ENCODE results near the gene STAT6. TPM values are rescaled to one million over a fixed set of nuclear protein-coding genes. Genes with fewer than 3 reads are reported as not detected.

Gene STAT6
- polyA plus RNA-seq, 3 donors, result 57.2 to 170 (median 120) TPM

GRCh38 chr12:57109207-57110103 lies 1.7 kb downstream of the STAT6 start:
- WGBS, 3 donors, result 47 to 67% (median 51%) methylated on average over 7 of the region's 7 CpGs
- H3K27ac ChIP-seq (ENCODE audit: low read depth, low read length), result no peak overlapping the region

GRCh38 chr12:57107456-57108155 lies 3.6 kb downstream of the STAT6 start:
- WGBS, 3 donors, result 64 to 71% (median 68%) methylated on average over 7 of the region's 7 CpGs
- no peak overlapping the region for H3K27ac ChIP-seq (ENCODE audit: low read depth, low read length)

- H3K27ac ChIP-seq (ENCODE audit: low read depth, low read length), result no peak overlapping the region
These were observed 5.0 kb downstream of the STAT6 start for GRCh38 chr12:57106021-57106708.

GRCh38 chr12:57105011-57105753 lies 6.0 kb downstream of the STAT6 start:
- no peak overlapping the region for H3K27ac ChIP-seq (ENCODE audit: low read depth, low read length)
- 93 to 94% (median 94%) methylated on average over 10 to 14 of the region's 14 CpGs for WGBS, 3 donors

More at GRCh38 chr12:57106021-57106708, 5.0 kb downstream of the STAT6 start:
- 76 to 85% (median 81%) methylated on average over 9 of the region's 9 CpGs for WGBS, 3 donors

GRCh38 chr12:57104292-57104910 lies 6.8 kb downstream of the STAT6 start:
- H3K27ac ChIP-seq (ENCODE audit: low read depth, low read length), result no peak overlapping the region
- WGBS, 3 donors, result 94 to 95% (median 95%) methylated on average over 12 of the region's 12 CpGs

GRCh38 chr12:57103856-57104255 lies 7.3 kb downstream of the STAT6 start:
- 86 to 91% (median 91%) methylated on average over 7 of the region's 7 CpGs for WGBS, 3 donors
- no peak overlapping the region for H3K27ac ChIP-seq (ENCODE audit: low read depth, low read length)

GRCh38 chr12:57101892-57102695 lies 9.1 kb downstream of the STAT6 start:
- no peak overlapping the region for H3K27ac ChIP-seq (ENCODE audit: low read depth, low read length)
- WGBS, 3 donors, result 68 to 70% (median 68%) methylated on average over 14 to 15 of the region's 15 CpGs

GRCh38 chr12:57099766-57100165 lies 11.4 kb downstream of the STAT6 start:
- H3K27ac ChIP-seq (ENCODE audit: low read depth, low read length), result no peak overlapping the region
- 84 to 87% (median 85%) methylated on average over 12 of the region's 12 CpGs for WGBS, 3 donors

- no peak overlapping the region for H3K27ac ChIP-seq (ENCODE audit: low read depth, low read length)
- 67 to 82% (median 73%) methylated on average over 11 of the region's 11 CpGs for WGBS, 3 donors
These were observed 12.0 kb downstream of the STAT6 start for GRCh38 chr12:57099047-57099714.

GRCh38 chr12:57098546-57098945 lies 12.6 kb downstream of the STAT6 start:
- WGBS, 3 donors, result 64 to 90% (median 77%) methylated on average over 1 of the region's 1 CpG
- no peak overlapping the region for H3K27ac ChIP-seq (ENCODE audit: low read depth, low read length)

- H3K27ac ChIP-seq (ENCODE audit: low read depth, low read length), result no peak overlapping the region
- WGBS, 3 donors, result 83 to 86% (median 85%) methylated on average over 8 of the region's 8 CpGs
These were observed 13.7 kb downstream of the STAT6 start for GRCh38 chr12:57097554-57097835.

- WGBS, 3 donors, result 75 to 88% (median 82%) methylated on average over 8 of the region's 8 CpGs
- no peak overlapping the region for H3K27ac ChIP-seq (ENCODE audit: low read depth, low read length)
These were observed 14.2 kb downstream of the STAT6 start for GRCh38 chr12:57096748-57097553.

GRCh38 chr12:57096099-57096572 lies 15.0 kb downstream of the STAT6 start:
- H3K27ac ChIP-seq (ENCODE audit: low read depth, low read length), result no peak overlapping the region
- WGBS, 3 donors, result 78 to 93% (median 91%) methylated on average over 6 of the region's 6 CpGs

GRCh38 chr12:57095440-57095839 lies 15.7 kb downstream of the STAT6 start:
- WGBS, 3 donors, result 84 to 95% (median 89%) methylated on average over 3 of the region's 3 CpGs
- no peak overlapping the region for H3K27ac ChIP-seq (ENCODE audit: low read depth, low read length)

- no peak overlapping the region for H3K27ac ChIP-seq (ENCODE audit: low read depth, low read length)
- 51 to 66% (median 54%) methylated on average over 14 to 15 of the region's 15 CpGs for WGBS, 3 donors
These were observed 16.7 kb downstream of the STAT6 start for GRCh38 chr12:57094208-57095160.
